SK-N-SH treated with all-trans-retinoic acid at 6 μM for 48 hours (cell line): ENCODE measurements around the gene PRR30.

Experiments
- ATAC-seq: fragments of 200-7000 bp; cut with Tn5 transposase; 3 replicates; pipeline ENCODE4 v1.9.1; 2020; ENCODE audit warnings: mild to moderate bottlenecking, moderate library complexity
- ARNTL ChIP-seq: fragments of 450-650 bp; formaldehyde crosslinking; IDR thresholded peaks from 2 replicates; pipeline ENCODE4 v1.5.0; 2020; ENCODE audit warnings: low read depth, mild to moderate bottlenecking, moderate library complexity, borderline replicate concordance
- CREB5 ChIP-seq: fragments of 250-450 bp; sonication (Bioruptor Pico); IDR thresholded peaks from 2 replicates; pipeline ENCODE4 v1.5.1; 2020; ENCODE audit warnings: low read depth, mild to moderate bottlenecking, moderate library complexity
- CSDC2 ChIP-seq: fragments of 250-450 bp; sonication (Bioruptor Pico); IDR thresholded peaks from 2 replicates; pipeline ENCODE4 v1.5.0; 2020; ENCODE audit warnings: mild to moderate bottlenecking, moderate library complexity
- CSRNP3 ChIP-seq: fragments of 250-450 bp; sonication (Bioruptor Pico); IDR thresholded peaks from 2 replicates; pipeline ENCODE4 v1.5.1; 2021; ENCODE audit warnings: mild to moderate bottlenecking, moderate library complexity
- GLIS3 ChIP-seq: fragments of 250-450 bp; sonication (Bioruptor Pico); IDR thresholded peaks from 2 replicates; pipeline ENCODE4 v1.5.0; 2020; ENCODE audit warnings: mild to moderate bottlenecking, moderate library complexity
- OSR1 ChIP-seq: fragments of 250-450 bp; sonication (Bioruptor Pico); IDR thresholded peaks from 2 replicates; pipeline ENCODE4 v1.8.0; 2022; ENCODE audit warnings: moderate library complexity, mild to moderate bottlenecking, inconsistent platforms
- PATZ1 ChIP-seq: fragments of 250-450 bp; sonication (Bioruptor Pico); IDR thresholded peaks from 2 replicates; pipeline ENCODE4 v1.8.0; 2020; ENCODE audit warnings: mild to moderate bottlenecking, moderate library complexity, borderline replicate concordance
- POU6F1 ChIP-seq: fragments of 250-450 bp; sonication (Bioruptor Pico); IDR thresholded peaks from 2 replicates; pipeline ENCODE4 v1.8.0; 2021; ENCODE audit warnings: low read depth, mild to moderate bottlenecking, moderate library complexity, borderline replicate concordance
- SNAI2 ChIP-seq: fragments of 250-450 bp; sonication (Bioruptor Pico); IDR thresholded peaks from 2 replicates; pipeline ENCODE4 v1.5.0; 2020; ENCODE audit warnings: mild to moderate bottlenecking, moderate library complexity
- TCF4 ChIP-seq: fragments of 250-450 bp; sonication (Bioruptor Pico); IDR thresholded peaks from 2 replicates; pipeline ENCODE4 v1.8.0; 2021; ENCODE audit warnings: mild to moderate bottlenecking, moderate library complexity, borderline replicate concordance
- TOX ChIP-seq: fragments of 250-450 bp; sonication (Bioruptor Pico); IDR thresholded peaks from 2 replicates; pipeline ENCODE4 v1.8.0; 2021; ENCODE audit warnings: mild to moderate bottlenecking, moderate library complexity, borderline replicate concordance
- TSHZ2 ChIP-seq: fragments of 250-450 bp; sonication (Bioruptor Pico); IDR thresholded peaks from 2 replicates; pipeline ENCODE4 v1.5.0; 2020; ENCODE audit warnings: mild to moderate bottlenecking, moderate library complexity
- ZFP30 ChIP-seq: fragments of 450-650 bp; formaldehyde crosslinking; IDR thresholded peaks from 2 replicates; pipeline ENCODE4 v1.5.0; 2022; ENCODE audit warnings: mild to moderate bottlenecking, moderate library complexity
- ZNF565 ChIP-seq: fragments of 450-650 bp; formaldehyde crosslinking; conservative IDR thresholded peaks from 2 replicates; pipeline ENCODE4 v1.5.0; 2020; ENCODE audit warnings: low read depth, mild to moderate bottlenecking, moderate library complexity
- ZNF70 ChIP-seq: fragments of 450-650 bp; formaldehyde crosslinking; IDR thresholded peaks from 2 replicates; pipeline ENCODE4 v1.5.0; 2020; ENCODE audit warnings: mild to moderate bottlenecking, moderate library complexity
- ZNF8 ChIP-seq: fragments of 450-650 bp; formaldehyde crosslinking; IDR thresholded peaks from 2 replicates; pipeline ENCODE4 v1.5.0; 2020; ENCODE audit warnings: mild to moderate bottlenecking, moderate library complexity

The PRR30 gene

GRCh38 chr2:27152796-27153464, 13.7 kb upstream of the PRR30 start:
- no peak for TF ChIP-seq TOX
- no peak for TF ChIP-seq CREB5 (CRISPR knock-in tag)
- TF ChIP-seq GLIS3 (CRISPR knock-in tag) = no peak
- no peak for TF ChIP-seq ZNF70 (CRISPR knock-in tag)
- no peak for TF ChIP-seq CSRNP3
- no peak for TF ChIP-seq POU6F1 (CRISPR knock-in tag)
- TF ChIP-seq OSR1 = no peak
- no peak for TF ChIP-seq ARNTL (CRISPR knock-in tag)
- no peak for TF ChIP-seq CSDC2
- no peak for TF ChIP-seq ZNF8 (CRISPR knock-in tag)
- 0 out of 3 replicates have a peak, but pooled peaks have one; percentile 16 for ATAC-seq

- 0 out of 3 replicates have a peak, but pooled peaks have one; percentile 18 for ATAC-seq
- TF ChIP-seq SNAI2 (CRISPR knock-in tag) (no peak), PATZ1 (CRISPR knock-in tag) (no peak), POU6F1 (CRISPR knock-in tag) (no peak), ZNF565 (CRISPR knock-in tag) (no peak), ZFP30 (no peak), TOX (no peak), CREB5 (CRISPR knock-in tag) (no peak), ZNF70 (CRISPR knock-in tag) (no peak), CSRNP3 (no peak), OSR1 (no peak), TSHZ2 (CRISPR knock-in tag) (no peak), TCF4 (CRISPR knock-in tag) (no peak)
These were observed 13.0 kb upstream of the PRR30 start for GRCh38 chr2:27152102-27152795.
